K562 (cell line): ENCODE data around the gene OPA3. TPM values are rescaled to one million over a fixed set of nuclear protein-coding genes. Genes with fewer than 3 reads are reported as not detected.

Experiments
- AFF1 ChIP-seq, 2 experiments: fragments of 450-650 bp; IDR thresholded peaks; 2 replicates each; pipeline ENCODE4 v1.6.1; 2018; ENCODE audit warnings: mild to moderate bottlenecking in 2 of 2, low read depth in 1 of 2; ENCODE audit not compliant: partially characterized antibody in 2 of 2
- BHLHE40 ChIP-seq: IDR thresholded peaks from 2 replicates; pipeline ENCODE4 v1.6.1; 2011; ENCODE audit warnings: low read length, improper control_type of control experiment
- CREB1 ChIP-seq, 2 experiments: sonication (generic) in 1 of 2; formaldehyde crosslinking in 1 of 2; IDR thresholded peaks; 2 replicates each; pipeline versions ENCODE4 v1.6.1 to v1.8.0; 2012 to 2022; ENCODE audit warnings: inconsistent platforms in 1 of 2, mild to moderate bottlenecking in 1 of 2, missing genetic modification reagents in 1 of 2, moderate library complexity in 1 of 2
- FOXK2 ChIP-seq, 2 experiments: fragments of 450-650 bp; IDR thresholded peaks in 1 of 2; conservative IDR thresholded peaks in 1 of 2; 2 replicates each; pipeline ENCODE4 v1.6.1; 2016; ENCODE audit warnings: low read depth in 2 of 2, mild to moderate bottlenecking in 1 of 2
- HDAC1 ChIP-seq, 2 experiments: fragments of 450-650 bp; IDR thresholded peaks; 2 replicates each; pipeline ENCODE4 v1.6.1; 2016 to 2017; ENCODE audit warnings: inconsistent platforms in 1 of 2, mild to moderate bottlenecking in 1 of 2, moderate library complexity in 1 of 2
- MLLT1 ChIP-seq, 2 experiments: fragments of 450-650 bp; IDR thresholded peaks; 2 replicates each; pipeline ENCODE4 v1.6.1; 2016
- RBFOX2 ChIP-seq: fragments of 200-400 bp; formaldehyde crosslinking; IDR thresholded peaks from 2 replicates; pipeline ENCODE4 v1.6.1; 2017; ENCODE audit warnings: low read depth, mild to moderate bottlenecking, low read length, moderate library complexity
- STAG1 ChIP-seq: sonication (generic); formaldehyde crosslinking; IDR thresholded peaks from 2 replicates; pipeline ENCODE4 v1.5.0; 2020; ENCODE audit warnings: missing genetic modification reagents, borderline replicate concordance
- TCFL5 ChIP-seq: fragments of 250-450 bp; sonication (Bioruptor Pico); conservative IDR thresholded peaks from 2 replicates; pipeline ENCODE4 v1.6.1; 2021; ENCODE audit warnings: mild to moderate bottlenecking, moderate library complexity, matching md5 sums
- TEAD1 ChIP-seq, 2 experiments: fragments of 450-650 bp in 1 of 2; sonication (generic) in 1 of 2; formaldehyde crosslinking; IDR thresholded peaks; 2 replicates each; pipeline versions ENCODE4 v1.4.0 to v1.8.0; 2020 to 2022; ENCODE audit warnings: mild to moderate bottlenecking in 2 of 2, missing genetic modification reagents in 1 of 2
- ZBTB1 ChIP-seq: sonication (generic); formaldehyde crosslinking; IDR thresholded peaks from 2 replicates; pipeline ENCODE4 v1.8.1; 2023; ENCODE audit warnings: missing genetic modification reagents, low read depth, mild to moderate bottlenecking, borderline replicate concordance
- ZNF175 ChIP-seq: fragments of 200-800 bp; sonication (Bioruptor generic); IDR thresholded peaks from 2 replicates; pipeline ENCODE4 v1.6.1; 2016; ENCODE audit warnings: low read depth, mild to moderate bottlenecking, missing genetic modification characterization, missing compliant biosample characterization
- ZNF23 ChIP-seq: fragments of 250-450 bp; sonication (Bioruptor Pico); IDR thresholded peaks from 2 replicates; pipeline ENCODE4 v1.4.0; 2020; ENCODE audit warnings: mild to moderate bottlenecking
- ZSCAN32 ChIP-seq: fragments of 450-650 bp; formaldehyde crosslinking; IDR thresholded peaks from 2 replicates; pipeline ENCODE4 v1.4.0; 2020; ENCODE audit warnings: mild to moderate bottlenecking, moderate library complexity
- polyA plus RNA-seq, 8 experiments: library from polyadenylated mRNA; depleted of rRNA in 4 of 8; stranded (reverse) in 5 of 8; unstranded in 3 of 8; fragments of >200 nt; fragmentation: Nextera tagmentation in 2 of 8; fragmentation: Illumina TruSeq in 1 of 8; extraction: Ambion mirVana in 2 of 8; extraction: Trizol in 1 of 8; gene quantifications; 2 replicates each; pipeline versions ENCODE4 v1.2.1 to v1.2.3, GENCODE V29; 2011 to 2014; ENCODE audit warnings: inconsistent platforms in 1 of 8, missing spikeins in 1 of 8
- total RNA-seq, 7 experiments: library from RNA; depleted of rRNA in 6 of 7; stranded (reverse); fragments of >200 nt in 6 of 7; fragmentation: Illumina TruSeq in 2 of 7; extraction: Trizol in 2 of 7; gene quantifications; 2 replicates each; pipeline versions ENCODE4 v1.2.1 to v1.2.3, GENCODE V29; 2011 to 2021; ENCODE audit warnings: low replicate concordance in 1 of 7
- TF ChIP-seq, protein P1 (sequence below): fragments of 250-450 bp; sonication (Bioruptor Pico); IDR thresholded peaks from 2 replicates; pipeline ENCODE4 v1.8.0; 2022; ENCODE audit warnings: inconsistent platforms, mild to moderate bottlenecking, moderate library complexity, borderline replicate concordance
- TF ChIP-seq, protein P2 (sequence below): fragments of 450-650 bp; formaldehyde crosslinking; IDR thresholded peaks from 2 replicates; pipeline ENCODE4 v1.4.0; 2022; ENCODE audit warnings: mild to moderate bottlenecking, moderate library complexity

OPA3 gene
- total and polyA plus RNA-seq, 9 of the 15 experiments (the other 6 are each of a cell fraction or from before 2014, with no cell fraction given), result 1.4 to 18.8 (median 9.0) TPM

- no peak for TF ChIP-seq CREB1 (IDR thresholded peaks at IDR 0.05)
- TF ChIP-seq CREB1 (CRISPR knock-in tag; IDR thresholded peaks at IDR 0.05), result 0 out of 2 replicates have a peak, but pooled peaks have one; percentile 36
- no peak for TF ChIP-seq ZNF175 (CRISPR knock-in tag)
- TF ChIP-seq FOXK2 (conservative IDR thresholded peaks at IDR 0.05 in 1 of 2, IDR thresholded peaks at IDR 0.05 in 1 of 2; ENCODE audit: low read depth in 2 of 2), result peak in 1 of 2 experiments; percentile 29; a peak in 1 of 4 replicates
- peak; percentile 14; the same call in 1 of the 2 replicates for TF ChIP-seq STAG1 (CRISPR knock-in tag)
- TF ChIP-seq RBFOX2, result peak; percentile 24; the same call in 1 of the 2 replicates
- TF ChIP-seq MLLT1 (IDR thresholded peaks at IDR 0.05), result no peak
- TF ChIP-seq AFF1 (IDR thresholded peaks at IDR 0.05; ENCODE audit: low read depth in 1 of 2, partially characterized antibody in 2 of 2), result no peak
- TF ChIP-seq ZSCAN32 (CRISPR knock-in tag), result no peak
- no peak for TF ChIP-seq TEAD1 (CRISPR knock-in tag; IDR thresholded peaks at IDR 0.05)
- peak; percentile 37; the same call in 1 of the 2 replicates for TF ChIP-seq BHLHE40
- TF ChIP-seq ZBTB1 (CRISPR knock-in tag), result no peak
- TF ChIP-seq, protein P1, sequence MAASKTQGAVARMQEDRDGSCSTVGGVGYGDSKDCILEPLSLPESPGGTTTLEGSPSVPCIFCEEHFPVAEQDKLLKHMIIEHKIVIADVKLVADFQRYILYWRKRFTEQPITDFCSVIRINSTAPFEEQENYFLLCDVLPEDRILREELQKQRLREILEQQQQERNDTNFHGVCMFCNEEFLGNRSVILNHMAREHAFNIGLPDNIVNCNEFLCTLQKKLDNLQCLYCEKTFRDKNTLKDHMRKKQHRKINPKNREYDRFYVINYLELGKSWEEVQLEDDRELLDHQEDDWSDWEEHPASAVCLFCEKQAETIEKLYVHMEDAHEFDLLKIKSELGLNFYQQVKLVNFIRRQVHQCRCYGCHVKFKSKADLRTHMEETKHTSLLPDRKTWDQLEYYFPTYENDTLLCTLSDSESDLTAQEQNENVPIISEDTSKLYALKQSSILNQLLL (CRISPR knock-in tag), result no peak
- no peak for TF ChIP-seq ZNF23 (CRISPR knock-in tag)
- 0 out of 4 replicates have a peak, but pooled peaks of 1 of the 2 experiments have one; percentile 8 for TF ChIP-seq HDAC1 (IDR thresholded peaks at IDR 0.05)
- TF ChIP-seq, protein P2, sequence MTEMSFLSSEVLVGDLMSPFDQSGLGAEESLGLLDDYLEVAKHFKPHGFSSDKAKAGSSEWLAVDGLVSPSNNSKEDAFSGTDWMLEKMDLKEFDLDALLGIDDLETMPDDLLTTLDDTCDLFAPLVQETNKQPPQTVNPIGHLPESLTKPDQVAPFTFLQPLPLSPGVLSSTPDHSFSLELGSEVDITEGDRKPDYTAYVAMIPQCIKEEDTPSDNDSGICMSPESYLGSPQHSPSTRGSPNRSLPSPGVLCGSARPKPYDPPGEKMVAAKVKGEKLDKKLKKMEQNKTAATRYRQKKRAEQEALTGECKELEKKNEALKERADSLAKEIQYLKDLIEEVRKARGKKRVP, result no peak
- TF ChIP-seq TCFL5 (CRISPR knock-in tag), result no peak
Measured at GRCh38 chr19:45499196-45500180, 85.1 kb downstream of the OPA3 start (continued).
